ENCODE measurements around the gene PIGS. TPM values are rescaled to one million over a fixed set of nuclear protein-coding genes. Genes with fewer than 3 reads are reported as not detected.

PIGS gene
- total RNA-seq, 1 donor from 2014 or later = 71.5 TPM

GRCh38 chr17:28547623-28548416, 23.5 kb downstream of the PIGS start:
- Histone ChIP-seq H3K36me3 (ENCODE audit: insufficient read depth, low read length) (no peaks in the 10 kb centered on the region), H3K4me3 (ENCODE audit: insufficient read depth, low read depth, low read length) (no peak overlapping the region), H4K20me1 (ENCODE audit: insufficient read depth, low read length) (peaks cover 44% of the 10 kb centered on the region), H3K27me3 (ENCODE audit: insufficient read depth, low read length) (no peaks in the 10 kb centered on the region), H3K9ac (ENCODE audit: low read length) (no peak overlapping the region), H3K4me2 (ENCODE audit: low read length) (no peak overlapping the region), H3K4me1 (ENCODE audit: insufficient read depth, low read length) (peaks cover 7% of the 10 kb centered on the region), H3K79me2 (ENCODE audit: insufficient read depth, low read length) (peaks cover 5% of the 10 kb centered on the region), H3K9me3 (ENCODE audit: insufficient read depth, low read depth, low read length) (no peaks in the 10 kb centered on the region), H3K27ac (ENCODE audit: low read depth, low read length) (no peak overlapping the region), H2AFZ (ENCODE audit: low read depth, low read length) (no peak overlapping the region)
- Mint-ChIP-seq H3K27ac (ENCODE audit: unreplicated experiment) (no peak overlapping the region), H3K36me3 (ENCODE audit: low read depth, unreplicated experiment) (peaks cover 5% of the 10 kb centered on the region), H3K4me1 (ENCODE audit: low read depth, unreplicated experiment) (peaks cover 9% of the 10 kb centered on the region), H3K9me3 (ENCODE audit: unreplicated experiment) (no peaks in the 10 kb centered on the region), H3K27me3 (ENCODE audit: low read depth, unreplicated experiment) (peaks cover 5% of the 10 kb centered on the region), H3K4me3 (ENCODE audit: unreplicated experiment) (no peak overlapping the region)
- TF ChIP-seq EZH2 (IDR thresholded peaks at IDR 0.05; ENCODE audit: insufficient read depth, low read length) (no peak), CTCF (IDR thresholded peaks at IDR 0.05; ENCODE audit: insufficient read depth, low read depth, low read length) (peak; percentile 80)
- FAIRE-seq = no peak
- DNase-seq (ENCODE audit: low read depth) = peak; percentile 16

- H2AFZ ChIP-seq (ENCODE audit: low read depth, low read length) = no peak overlapping the region
- Mint-ChIP-seq H3K27me3 (ENCODE audit: low read depth, unreplicated experiment) (peaks cover 5% of the 10 kb centered on the region), H3K9me3 (ENCODE audit: unreplicated experiment) (no peaks in the 10 kb centered on the region), H3K36me3 (ENCODE audit: low read depth, unreplicated experiment) (peaks cover 2% of the 10 kb centered on the region), H3K4me1 (ENCODE audit: low read depth, unreplicated experiment) (peaks cover 7% of the 10 kb centered on the region), H3K4me3 (ENCODE audit: unreplicated experiment) (no peak overlapping the region), H3K27ac (ENCODE audit: unreplicated experiment) (no peak overlapping the region)
- no peaks in the 10 kb centered on the region for H3K27me3 ChIP-seq (ENCODE audit: insufficient read depth, low read length)
- FAIRE-seq = no peak
- H3K79me2 ChIP-seq (ENCODE audit: insufficient read depth, low read length) = peaks cover 5% of the 10 kb centered on the region
- no peak for DNase-seq (ENCODE audit: low read depth)
- H3K36me3 ChIP-seq (ENCODE audit: insufficient read depth, low read length) = no peaks in the 10 kb centered on the region
- H3K4me3 ChIP-seq (ENCODE audit: insufficient read depth, low read depth, low read length) = no peak overlapping the region
- peaks cover 7% of the 10 kb centered on the region for H3K4me1 ChIP-seq (ENCODE audit: insufficient read depth, low read length)
- no peak overlapping the region for H3K27ac ChIP-seq (ENCODE audit: low read depth, low read length)
- TF ChIP-seq EZH2 (IDR thresholded peaks at IDR 0.05; ENCODE audit: insufficient read depth, low read length) (no peak), CTCF (IDR thresholded peaks at IDR 0.05; ENCODE audit: insufficient read depth, low read depth, low read length) (no peak)
- H3K9me3 ChIP-seq (ENCODE audit: insufficient read depth, low read depth, low read length) = no peaks in the 10 kb centered on the region
- no peak overlapping the region for H3K9ac ChIP-seq (ENCODE audit: low read length)
- peaks cover 44% of the 10 kb centered on the region for H4K20me1 ChIP-seq (ENCODE audit: insufficient read depth, low read length)
- H3K4me2 ChIP-seq (ENCODE audit: low read length) = no peak overlapping the region
These were observed 24.2 kb downstream of the PIGS start for GRCh38 chr17:28547096-28547622.
